Measurements from ENCODE around the gene CARNS1.

- TF ChIP-seq TAF1 (IDR thresholded peaks at IDR 0.05; ENCODE audit: low read depth) (no peak), CTCF (IDR thresholded peaks at IDR 0.05; ENCODE audit: poor library complexity, severe bottlenecking) (no peak), POLR2AphosphoS5 (IDR thresholded peaks at IDR 0.05) (no peak), EP300 (conservative IDR thresholded peaks at IDR 0.05; ENCODE audit: poor library complexity, severe bottlenecking) (no peak), MXI1 (conservative IDR thresholded peaks at IDR 0.05; ENCODE audit: poor library complexity, severe bottlenecking) (no peak), EZH2 (IDR thresholded peaks at IDR 0.05; ENCODE audit: borderline replicate concordance, insufficient read depth, low read length, poor library complexity, severe bottlenecking) (no peak), RAD21 (conservative IDR thresholded peaks at IDR 0.05) (no peak), REST (IDR thresholded peaks at IDR 0.05; ENCODE audit: borderline replicate concordance) (no peak), SMC3 (conservative IDR thresholded peaks at IDR 0.05; ENCODE audit: poor library complexity) (no peak)
Measured at GRCh38 chr11:67463186-67463585, 47.7 kb downstream of the CARNS1 start.

Data from neural cell (in vitro differentiated cells).